Cortex of kidney (tissue), 1 donor: Measurements from ENCODE around the gene NRF1.

Experiments
- DNase-seq: peaks from one replicate; lab custom pipeline; 2025; lab: John Stamatoyannopoulos, UW

NRF1 gene

GRCh38 chr7:129804111-129804889 lies 192.8 kb downstream of the NRF1 start:
- DNase-seq, result no peak

GRCh38 chr7:129804890-129805719 lies 193.6 kb downstream of the NRF1 start:
- no peak for DNase-seq
